Activated CD4-positive, alpha-beta T cell treated with anti-CD3 and anti-CD28 coated beads, Interleukin-2, amount 10 ng/mL, durations not matched to agents 24 days and 14 days (primary cell): ENCODE results near the gene GDA. TPM values are rescaled to one million over a fixed set of nuclear protein-coding genes. Genes with fewer than 3 reads are reported as not detected.
A peak's percentile ranks its signal among the peaks of the same experiment; 100 is the strongest.

ENCODE experiments used
- DNase-seq: peaks from one replicate; pipeline ENCODE4 v3.0.0; 2022
- H3K27ac Mint-ChIP-seq: one replicate; pipeline ENCODE4 v1.8.0; 2022; ENCODE audit warnings: mild to moderate bottlenecking, mixed read lengths
- H3K27me3 Mint-ChIP-seq: one replicate; pipeline ENCODE4 v1.8.0; 2022; ENCODE audit warnings: mixed read lengths
- H3K36me3 Mint-ChIP-seq: one replicate; pipeline ENCODE4 v1.8.0; 2022; ENCODE audit warnings: low read depth, mild to moderate bottlenecking, mixed read lengths
- H3K4me1 Mint-ChIP-seq: one replicate; pipeline ENCODE4 v1.8.0; 2021; ENCODE audit warnings: mixed read lengths
- H3K4me3 Mint-ChIP-seq: one replicate; pipeline ENCODE4 v1.8.0; 2022; ENCODE audit warnings: mild to moderate bottlenecking, moderate library complexity, mixed read lengths
- H3K9me3 Mint-ChIP-seq: one replicate; pipeline ENCODE4 v1.8.0; 2021; ENCODE audit warnings: mixed read lengths
- intact Hi-C: fragments of 100-400 bp; cut with micrococcal nuclease; formaldehyde crosslinking; loops from one replicate; pipeline ENCODE4 v1.15.1; 2023
- total RNA-seq: library from RNA; stranded (reverse); gene quantifications from 2 replicates; pipeline ENCODE4 v1.2.3, GENCODE V29; 2022

The GDA gene
- total RNA-seq, 1 donor from 2014 or later, result not detected

DNA sequence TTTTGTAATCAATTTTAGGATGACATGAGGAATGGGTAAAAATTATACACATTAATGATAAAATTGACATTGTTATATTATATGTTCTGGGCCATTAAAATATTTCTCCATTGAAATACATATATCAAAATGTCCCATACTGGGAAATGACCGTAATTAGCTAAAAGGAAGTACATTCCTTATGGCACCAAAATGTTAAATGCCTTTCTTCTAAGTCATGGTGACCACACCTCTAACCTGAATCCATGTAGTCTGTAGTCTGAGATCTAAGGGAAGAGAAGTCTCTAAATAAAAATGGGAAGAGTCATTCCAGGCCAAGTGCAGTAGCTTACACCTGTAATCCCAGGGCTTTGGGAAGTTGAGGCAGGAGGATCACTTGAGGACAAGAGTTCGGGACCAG is 10.0 kb upstream of the GDA start:
- no peaks in the 10 kb centered on the region for H3K36me3 Mint-ChIP-seq
- peaks cover 3% of the 10 kb centered on the region for H3K27me3 Mint-ChIP-seq
- DNase-seq, result no peak
- H3K9me3 Mint-ChIP-seq, result no peaks in the 10 kb centered on the region
- H3K4me3 Mint-ChIP-seq, result no peak overlapping the region
- intact Hi-C loops, result no loop called here
- no peak overlapping the region for H3K27ac Mint-ChIP-seq
- H3K4me1 Mint-ChIP-seq, result no peaks in the 10 kb centered on the region

DNA sequence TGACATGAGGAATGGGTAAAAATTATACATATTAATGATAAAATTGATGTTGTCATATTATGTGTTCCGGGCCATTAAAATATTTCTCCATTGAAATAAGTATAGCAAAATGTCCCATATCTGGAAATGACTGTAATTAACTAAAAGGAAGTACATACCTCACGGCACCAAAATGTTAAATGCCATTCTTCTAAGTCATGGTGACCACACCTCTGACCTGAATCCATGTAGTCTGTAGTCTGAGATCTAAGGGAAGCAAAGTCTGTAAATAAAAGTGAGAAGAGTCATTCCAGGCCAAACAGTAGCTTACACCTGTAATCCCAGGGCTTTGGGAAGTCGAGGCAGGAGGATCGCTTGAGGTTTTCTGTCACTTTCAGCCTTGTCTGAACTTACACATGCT is 8.7 kb upstream of the GDA start:
- no peaks in the 10 kb centered on the region for H3K9me3 Mint-ChIP-seq
- intact Hi-C loops, result no loop called here
- H3K27me3 Mint-ChIP-seq, result peaks cover 3% of the 10 kb centered on the region
- no peaks in the 10 kb centered on the region for H3K4me1 Mint-ChIP-seq
- H3K4me3 Mint-ChIP-seq, result no peak overlapping the region
- no peak overlapping the region for H3K27ac Mint-ChIP-seq
- DNase-seq, result no peak
- no peaks in the 10 kb centered on the region for H3K36me3 Mint-ChIP-seq

GRCh38 chr9:72141484-72141883 is 7.8 kb upstream of the GDA start:
- no peaks in the 10 kb centered on the region for H3K9me3 Mint-ChIP-seq

GRCh38 chr9:72144756-72145492 is 4.3 kb upstream of the GDA start:
- no peaks in the 10 kb centered on the region for H3K4me1 Mint-ChIP-seq
- DNase-seq, result no peak
- H3K27ac Mint-ChIP-seq, result no peak overlapping the region
- no peaks in the 10 kb centered on the region for H3K9me3 Mint-ChIP-seq
- intact Hi-C loops, result no loop called here
- no peaks in the 10 kb centered on the region for H3K36me3 Mint-ChIP-seq
- peaks cover 21% of the 10 kb centered on the region for H3K27me3 Mint-ChIP-seq
- no peak overlapping the region for H3K4me3 Mint-ChIP-seq

More at GRCh38 chr9:72141484-72141883, 7.8 kb upstream of the GDA start:
- intact Hi-C loops, result no loop called here
- H3K4me1 Mint-ChIP-seq, result no peaks in the 10 kb centered on the region
- H3K27me3 Mint-ChIP-seq, result peaks cover 3% of the 10 kb centered on the region
- no peak overlapping the region for H3K4me3 Mint-ChIP-seq
- DNase-seq, result no peak
- H3K36me3 Mint-ChIP-seq, result no peaks in the 10 kb centered on the region
- H3K27ac Mint-ChIP-seq, result no peak overlapping the region

DNA sequence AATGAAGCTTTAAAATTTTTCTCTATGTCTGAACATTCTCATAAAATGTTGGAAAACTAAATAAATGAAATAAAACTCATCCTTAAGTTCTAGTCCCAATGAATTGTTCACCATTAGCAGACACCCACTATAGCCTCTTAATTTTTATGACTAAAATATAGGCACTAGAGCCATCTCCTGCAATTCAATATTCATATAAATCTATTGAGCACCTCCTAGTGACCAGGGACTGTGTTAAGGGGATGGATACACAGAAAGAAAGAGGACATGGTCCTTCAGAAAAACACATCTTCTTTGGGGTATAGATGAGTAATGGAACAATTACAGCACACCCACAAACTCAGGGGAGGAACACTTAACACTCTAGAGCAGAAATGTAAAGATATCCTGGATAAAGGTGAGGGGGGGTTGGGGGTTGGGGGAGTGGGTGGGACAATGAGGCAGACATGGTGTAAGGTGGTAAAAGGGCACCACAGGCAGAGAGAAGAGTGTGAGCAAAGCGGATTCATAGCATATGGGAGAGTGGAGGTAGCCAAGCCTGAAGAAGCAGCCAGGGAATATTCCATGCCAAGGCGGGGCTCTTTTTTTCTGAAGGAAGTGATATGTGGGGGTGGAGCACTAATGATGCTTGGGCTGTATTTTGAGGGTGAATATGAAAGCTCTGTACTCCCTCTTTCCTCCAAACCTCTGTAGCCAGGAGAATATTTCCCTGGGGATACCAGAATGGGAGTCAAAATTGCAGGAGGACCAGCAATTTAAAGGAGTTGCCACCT is 3.3 kb upstream of the GDA start:
- no peak overlapping the region for H3K27ac Mint-ChIP-seq
- H3K9me3 Mint-ChIP-seq, result no peaks in the 10 kb centered on the region
- H3K27me3 Mint-ChIP-seq, result peaks cover 27% of the 10 kb centered on the region
- no peak overlapping the region for H3K4me3 Mint-ChIP-seq
- no peaks in the 10 kb centered on the region for H3K4me1 Mint-ChIP-seq
- no peak for DNase-seq
- no peaks in the 10 kb centered on the region for H3K36me3 Mint-ChIP-seq
- intact Hi-C loops, result no loop called here

- Mint-ChIP-seq H3K36me3 (no peaks in the 10 kb centered on the region), H3K27ac (no peak overlapping the region), H3K4me1 (no peaks in the 10 kb centered on the region), H3K4me3 (no peak overlapping the region), H3K9me3 (no peaks in the 10 kb centered on the region), H3K27me3 (peaks cover 33% of the 10 kb centered on the region)
- intact Hi-C loops, result no loop called here
- DNase-seq, result no peak
Observed at GRCh38 chr9:72147676-72148075, 1.6 kb upstream of the GDA start.

DNA sequence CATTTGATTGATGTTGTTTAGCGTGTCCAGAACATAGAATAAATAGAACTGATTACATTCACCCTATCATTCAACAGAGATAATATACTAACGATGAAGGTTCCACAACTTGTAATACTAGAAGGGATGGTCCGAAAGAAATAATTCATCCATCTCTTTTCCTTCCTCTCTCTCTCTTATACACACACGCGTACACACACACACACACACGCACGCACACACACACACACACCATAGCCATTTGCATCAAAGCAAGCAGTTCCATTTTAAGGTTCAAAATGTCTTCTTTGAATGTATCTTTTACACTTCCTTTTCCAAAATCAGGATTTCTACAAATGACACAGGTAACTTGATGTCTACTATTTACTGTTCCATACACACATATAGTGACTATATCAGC is 887 bp downstream of the GDA start:
- Mint-ChIP-seq H3K36me3 (no peaks in the 10 kb centered on the region), H3K4me3 (no peak overlapping the region), H3K27ac (peak overlapping the region; percentile 10), H3K27me3 (peaks cover 33% of the 10 kb centered on the region), H3K9me3 (no peaks in the 10 kb centered on the region), H3K4me1 (no peaks in the 10 kb centered on the region)
- intact Hi-C loops, result no loop called here
- DNase-seq, result no peak

- Mint-ChIP-seq H3K36me3 (no peaks in the 10 kb centered on the region), H3K4me1 (no peaks in the 10 kb centered on the region), H3K4me3 (no peak overlapping the region), H3K27ac (no peak overlapping the region), H3K27me3 (peaks cover 33% of the 10 kb centered on the region), H3K9me3 (no peaks in the 10 kb centered on the region)
- intact Hi-C loops, result no loop called here
- no peak for DNase-seq
Observed at GRCh38 chr9:72150661-72151060, 1.4 kb downstream of the GDA start.

DNA sequence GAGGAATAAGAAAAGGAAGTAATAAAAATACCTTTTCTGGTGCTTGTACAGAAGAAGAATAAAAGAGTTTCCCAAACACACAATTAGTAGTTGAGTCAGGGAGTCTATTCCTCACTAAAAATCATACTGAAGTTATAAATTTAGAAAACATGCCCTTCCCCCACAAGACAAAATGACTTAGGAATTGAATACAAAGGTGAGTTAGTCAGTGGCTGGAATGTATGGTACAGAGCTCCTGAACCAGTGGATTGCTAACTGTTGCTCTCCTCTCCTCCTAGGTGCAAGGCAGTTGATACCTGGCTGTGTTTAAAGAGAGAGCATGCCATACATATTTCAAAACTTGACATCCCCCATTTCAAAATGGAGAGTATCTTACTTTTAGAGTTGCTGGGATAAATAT is 1.9 kb downstream of the GDA start:
- intact Hi-C loops, result no loop called here
- H3K27ac Mint-ChIP-seq, result no peak overlapping the region
- no peak overlapping the region for H3K4me3 Mint-ChIP-seq
- H3K36me3 Mint-ChIP-seq, result no peaks in the 10 kb centered on the region
- H3K9me3 Mint-ChIP-seq, result no peaks in the 10 kb centered on the region
- H3K4me1 Mint-ChIP-seq, result no peaks in the 10 kb centered on the region
- H3K27me3 Mint-ChIP-seq, result peaks cover 33% of the 10 kb centered on the region
- DNase-seq, result no peak

- Mint-ChIP-seq H3K27ac (no peak overlapping the region), H3K4me1 (no peaks in the 10 kb centered on the region), H3K4me3 (no peak overlapping the region), H3K27me3 (peaks cover 18% of the 10 kb centered on the region), H3K36me3 (no peaks in the 10 kb centered on the region), H3K9me3 (no peaks in the 10 kb centered on the region)
- DNase-seq, result no peak
- intact Hi-C loops, result no loop called here
Observed at GRCh38 chr9:72154468-72155285, 5.4 kb downstream of the GDA start.

DNA sequence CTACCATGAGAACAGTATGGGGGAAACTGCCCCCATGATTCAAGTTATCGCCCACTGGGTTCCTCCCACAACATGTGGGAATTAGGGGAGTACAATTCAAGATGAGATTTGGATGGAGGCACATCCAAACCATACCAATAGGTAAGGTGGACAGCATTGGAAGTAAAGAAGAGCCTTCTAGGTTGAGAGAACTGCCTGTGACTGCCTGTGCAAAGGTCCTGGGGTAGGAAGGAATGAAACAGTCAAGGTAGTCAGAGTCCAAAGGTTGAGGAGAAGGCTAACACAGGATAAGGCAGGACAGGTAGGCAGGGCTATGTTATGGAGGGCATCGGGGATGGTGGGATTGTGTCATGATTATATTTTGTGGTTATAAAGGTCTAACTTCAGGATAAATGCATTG is 6.1 kb downstream of the GDA start:
- no peaks in the 10 kb centered on the region for H3K9me3 Mint-ChIP-seq
- H3K4me3 Mint-ChIP-seq, result no peak overlapping the region
- H3K27me3 Mint-ChIP-seq, result peaks cover 11% of the 10 kb centered on the region
- intact Hi-C loops, result no loop called here
- H3K4me1 Mint-ChIP-seq, result no peaks in the 10 kb centered on the region
- no peak overlapping the region for H3K27ac Mint-ChIP-seq
- H3K36me3 Mint-ChIP-seq, result no peaks in the 10 kb centered on the region
- DNase-seq, result no peak

GRCh38 chr9:72156586-72156985 is 7.3 kb downstream of the GDA start:
- no peak for DNase-seq
- no peaks in the 10 kb centered on the region for H3K36me3 Mint-ChIP-seq
- intact Hi-C loops, result no loop called here
- H3K27me3 Mint-ChIP-seq, result peaks cover 3% of the 10 kb centered on the region
- no peak overlapping the region for H3K27ac Mint-ChIP-seq
- no peaks in the 10 kb centered on the region for H3K9me3 Mint-ChIP-seq
- no peak overlapping the region for H3K4me3 Mint-ChIP-seq
- H3K4me1 Mint-ChIP-seq, result no peaks in the 10 kb centered on the region

DNA sequence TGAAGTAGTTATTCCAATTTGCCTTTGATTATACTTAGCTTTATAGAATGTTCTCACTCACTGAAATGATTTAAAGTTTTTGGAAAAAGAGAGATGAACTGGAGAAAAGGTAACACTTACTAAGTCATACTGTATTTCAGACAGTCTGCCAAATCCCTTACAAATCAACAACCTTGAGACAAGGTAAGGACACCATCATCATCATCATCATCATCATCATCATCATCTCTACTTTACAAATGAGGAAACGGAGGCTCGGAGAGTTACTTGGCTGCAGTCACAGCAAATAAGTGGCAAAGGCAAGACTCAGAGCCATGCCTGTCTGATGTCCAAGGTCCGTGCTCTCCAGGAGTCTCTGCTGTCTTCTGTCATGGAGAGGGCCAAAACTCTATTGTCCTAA is 9.4 kb downstream of the GDA start:
- Mint-ChIP-seq H3K4me3 (no peak overlapping the region), H3K4me1 (no peaks in the 10 kb centered on the region), H3K36me3 (no peaks in the 10 kb centered on the region), H3K27ac (no peak overlapping the region), H3K27me3 (no peaks in the 10 kb centered on the region), H3K9me3 (no peaks in the 10 kb centered on the region)
- no peak for DNase-seq
- intact Hi-C loops, result no loop called here
